Measurements from ENCODE around the gene ADAM20.

ADAM20 gene

DNA sequence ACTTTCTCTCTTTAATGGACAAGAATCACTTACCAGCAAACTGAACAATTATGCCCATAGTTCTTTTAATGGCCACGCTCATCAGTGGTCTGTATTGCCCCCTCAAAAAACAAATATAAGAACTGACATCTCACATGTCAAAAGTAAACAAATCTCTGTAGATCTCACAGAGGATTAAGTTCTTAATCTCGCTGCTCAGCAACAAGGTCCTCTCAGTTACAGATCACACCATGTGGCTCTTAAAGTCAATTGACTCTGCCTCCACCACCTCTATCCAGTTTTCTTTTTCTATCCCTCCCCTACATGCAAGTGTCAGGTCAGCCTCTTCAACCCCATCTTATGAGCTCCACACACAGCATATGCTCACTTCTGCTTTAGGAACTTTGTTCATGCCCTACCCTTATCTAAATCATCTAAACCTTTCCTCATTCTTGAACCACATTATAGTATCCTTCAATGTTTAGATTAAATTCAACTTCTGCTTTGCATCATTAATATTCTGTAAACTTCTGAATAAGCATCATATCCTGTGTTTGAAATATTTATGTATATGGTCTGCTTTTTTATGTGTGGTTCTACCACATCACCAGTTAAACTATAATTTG, 7.2 kb downstream of the ADAM20 start:
- Histone ChIP-seq H3K36me3 (replicated peaks) (no peaks in the 10 kb centered on the region), H3K4me3 (ENCODE audit: low read depth, low read length) (no peak overlapping the region), H3K27ac (no peak overlapping the region), H3K27me3 (replicated peaks) (no peaks in the 10 kb centered on the region)
- TF ChIP-seq, protein P1, sequence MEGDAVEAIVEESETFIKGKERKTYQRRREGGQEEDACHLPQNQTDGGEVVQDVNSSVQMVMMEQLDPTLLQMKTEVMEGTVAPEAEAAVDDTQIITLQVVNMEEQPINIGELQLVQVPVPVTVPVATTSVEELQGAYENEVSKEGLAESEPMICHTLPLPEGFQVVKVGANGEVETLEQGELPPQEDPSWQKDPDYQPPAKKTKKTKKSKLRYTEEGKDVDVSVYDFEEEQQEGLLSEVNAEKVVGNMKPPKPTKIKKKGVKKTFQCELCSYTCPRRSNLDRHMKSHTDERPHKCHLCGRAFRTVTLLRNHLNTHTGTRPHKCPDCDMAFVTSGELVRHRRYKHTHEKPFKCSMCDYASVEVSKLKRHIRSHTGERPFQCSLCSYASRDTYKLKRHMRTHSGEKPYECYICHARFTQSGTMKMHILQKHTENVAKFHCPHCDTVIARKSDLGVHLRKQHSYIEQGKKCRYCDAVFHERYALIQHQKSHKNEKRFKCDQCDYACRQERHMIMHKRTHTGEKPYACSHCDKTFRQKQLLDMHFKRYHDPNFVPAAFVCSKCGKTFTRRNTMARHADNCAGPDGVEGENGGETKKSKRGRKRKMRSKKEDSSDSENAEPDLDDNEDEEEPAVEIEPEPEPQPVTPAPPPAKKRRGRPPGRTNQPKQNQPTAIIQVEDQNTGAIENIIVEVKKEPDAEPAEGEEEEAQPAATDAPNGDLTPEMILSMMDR (IDR thresholded peaks at IDR 0.05; ENCODE audit: low read depth, low read length, missing control alignments) = no peak
- DNase-seq = no peak
- in situ Hi-C loops (cut with HindIII; ENCODE audit: low pct_ligation_motif_present, low sequenced_read_pairs) = no loop called here

DNA sequence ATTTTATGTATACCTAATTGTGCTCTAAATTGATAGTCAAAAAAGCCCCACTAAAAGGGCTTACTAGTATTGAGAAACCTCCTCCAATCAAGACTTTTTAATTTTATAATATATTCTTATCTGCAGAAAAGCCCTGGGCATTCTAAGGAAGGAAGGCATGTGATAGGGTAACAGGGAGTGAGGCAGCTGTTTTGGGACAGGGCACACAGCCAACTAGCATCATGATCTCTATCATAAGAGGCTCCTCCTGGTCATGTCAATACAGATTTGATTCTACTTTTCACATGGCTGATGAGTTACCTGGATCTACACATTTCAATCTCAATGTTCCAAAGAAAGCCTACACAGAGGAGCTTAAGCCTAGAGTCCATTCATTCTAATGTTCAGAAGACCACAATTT, 9.1 kb downstream of the ADAM20 start:
- in situ Hi-C loops (cut with HindIII; ENCODE audit: low pct_ligation_motif_present, low sequenced_read_pairs) = no loop called here
- Histone ChIP-seq H3K27ac (no peak overlapping the region), H3K27me3 (replicated peaks) (no peaks in the 10 kb centered on the region), H3K4me3 (ENCODE audit: low read depth, low read length) (no peak overlapping the region), H3K36me3 (replicated peaks) (no peaks in the 10 kb centered on the region)
- DNase-seq = no peak
- TF ChIP-seq, protein P1 (IDR thresholded peaks at IDR 0.05; ENCODE audit: low read depth, low read length, missing control alignments) = no peak

DNA sequence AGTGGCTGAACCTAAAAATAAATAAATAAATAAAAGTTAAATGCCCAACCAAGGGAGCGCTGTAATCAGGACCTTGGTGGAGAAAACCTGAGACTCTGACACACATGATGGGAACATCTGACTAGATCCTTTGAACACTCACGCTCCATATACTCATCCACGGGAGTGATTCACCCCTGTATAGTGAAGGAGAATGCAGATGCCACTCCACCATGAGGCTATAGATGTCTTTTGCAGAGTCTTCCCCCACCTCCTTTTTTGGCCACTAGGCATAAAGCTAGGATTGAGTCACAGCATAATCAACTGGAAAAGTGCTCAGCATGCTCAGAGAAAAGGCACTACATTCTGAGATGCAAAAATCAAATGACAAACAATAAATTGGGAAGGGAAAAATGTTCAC, 19.0 kb downstream of the ADAM20 start:
- TF ChIP-seq, protein P1 (IDR thresholded peaks at IDR 0.05; ENCODE audit: low read depth, low read length, missing control alignments) = no peak
- no peak for DNase-seq
- in situ Hi-C loops (cut with HindIII; ENCODE audit: low pct_ligation_motif_present, low sequenced_read_pairs) = no loop called here
- Histone ChIP-seq H3K4me3 (ENCODE audit: low read depth, low read length) (no peak overlapping the region), H3K27ac (no peak overlapping the region), H3K36me3 (replicated peaks) (no peaks in the 10 kb centered on the region), H3K27me3 (replicated peaks) (no peaks in the 10 kb centered on the region)

DNA sequence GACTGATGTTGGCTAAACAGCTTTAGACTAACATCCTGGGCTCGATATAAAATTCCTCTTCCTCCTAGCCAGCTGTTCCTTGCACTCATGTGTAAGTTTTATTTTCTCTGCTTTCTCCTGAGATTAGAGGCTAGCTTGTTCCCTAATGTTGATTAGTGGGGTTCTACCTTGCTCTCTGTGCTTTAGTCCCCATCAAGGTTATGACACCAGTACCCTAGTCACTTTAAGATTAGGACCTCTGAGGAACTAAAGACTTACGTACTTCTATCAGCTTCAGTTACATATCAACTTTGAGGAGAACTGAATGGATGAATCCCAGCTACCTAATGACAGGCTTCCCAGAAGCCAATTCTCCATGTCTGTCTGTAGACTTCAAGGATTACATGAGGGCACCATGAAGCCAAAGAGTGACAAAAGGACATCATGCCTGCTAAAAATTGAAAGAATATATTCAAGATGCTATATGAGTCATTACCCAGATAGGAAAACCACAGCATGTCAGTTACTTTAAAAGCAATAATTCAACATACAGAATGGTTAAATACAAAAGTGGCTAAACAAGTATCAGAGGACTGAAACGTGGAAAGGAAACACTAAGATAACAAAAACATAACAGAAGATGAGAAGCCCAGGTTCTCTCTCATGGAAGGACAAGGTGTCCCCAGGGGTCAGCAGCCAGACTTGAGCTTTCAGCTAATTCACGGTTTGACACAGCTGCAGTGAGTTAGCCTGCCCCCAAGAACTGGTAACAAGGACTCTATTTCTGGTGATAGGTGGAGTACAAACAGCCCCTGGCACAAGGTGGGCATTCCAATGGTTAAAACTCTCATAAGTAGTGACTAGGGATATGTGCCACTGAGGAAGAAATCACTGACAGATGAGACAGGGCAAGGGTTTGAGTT, 20.4 kb downstream of the ADAM20 start:
- no peak overlapping the region for H3K4me3 ChIP-seq (ENCODE audit: low read depth, low read length)
- no peak overlapping the region for H3K27ac ChIP-seq
- no peaks in the 10 kb centered on the region for H3K36me3 ChIP-seq (replicated peaks)
- in situ Hi-C loops (cut with HindIII; ENCODE audit: low pct_ligation_motif_present, low sequenced_read_pairs) = no loop called here
- DNase-seq = no peak
- TF ChIP-seq, protein P1 (IDR thresholded peaks at IDR 0.05; ENCODE audit: low read depth, low read length, missing control alignments) = no peak
- H3K27me3 ChIP-seq (replicated peaks) = no peaks in the 10 kb centered on the region

DNA sequence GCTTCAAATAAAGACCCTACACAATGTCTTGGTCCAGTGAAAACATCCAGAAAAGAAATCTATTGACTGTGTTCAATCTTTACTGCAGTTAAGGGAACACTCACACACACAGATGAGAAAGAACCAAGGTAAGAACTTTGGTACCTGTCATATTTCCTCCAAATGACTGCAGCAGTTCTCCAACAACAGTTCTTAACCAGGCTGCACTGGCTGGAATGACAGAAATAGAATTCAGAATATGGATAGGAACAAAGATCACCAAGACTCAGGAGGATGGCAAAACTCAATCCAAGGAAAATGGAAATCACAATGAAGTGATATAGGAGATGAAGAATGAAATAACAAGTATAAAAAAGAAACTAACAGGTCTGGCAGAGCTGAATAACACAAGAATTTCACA, 36.6 kb downstream of the ADAM20 start:
- H3K27me3 ChIP-seq (replicated peaks) = no peaks in the 10 kb centered on the region
- TF ChIP-seq, protein P1 (IDR thresholded peaks at IDR 0.05; ENCODE audit: low read depth, low read length, missing control alignments) = no peak
- H3K27ac ChIP-seq = no peak overlapping the region
- H3K4me3 ChIP-seq (ENCODE audit: low read depth, low read length) = no peak overlapping the region
- no peaks in the 10 kb centered on the region for H3K36me3 ChIP-seq (replicated peaks)
- in situ Hi-C loops (cut with HindIII; ENCODE audit: low pct_ligation_motif_present, low sequenced_read_pairs) = no loop called here
- DNase-seq = no peak

Measured in brain microvascular endothelial cell (primary cell).